Fibroblast of skin of left quadriceps (primary cell): ENCODE results near the gene MAML3.

ENCODE experiments used
- DNase-seq, 2 experiments: peaks; one replicate each; pipeline ENCODE4 v3.0.0-alpha.2; 2013; ENCODE audit warnings: low read depth in 2 of 2

Gene MAML3

DNA sequence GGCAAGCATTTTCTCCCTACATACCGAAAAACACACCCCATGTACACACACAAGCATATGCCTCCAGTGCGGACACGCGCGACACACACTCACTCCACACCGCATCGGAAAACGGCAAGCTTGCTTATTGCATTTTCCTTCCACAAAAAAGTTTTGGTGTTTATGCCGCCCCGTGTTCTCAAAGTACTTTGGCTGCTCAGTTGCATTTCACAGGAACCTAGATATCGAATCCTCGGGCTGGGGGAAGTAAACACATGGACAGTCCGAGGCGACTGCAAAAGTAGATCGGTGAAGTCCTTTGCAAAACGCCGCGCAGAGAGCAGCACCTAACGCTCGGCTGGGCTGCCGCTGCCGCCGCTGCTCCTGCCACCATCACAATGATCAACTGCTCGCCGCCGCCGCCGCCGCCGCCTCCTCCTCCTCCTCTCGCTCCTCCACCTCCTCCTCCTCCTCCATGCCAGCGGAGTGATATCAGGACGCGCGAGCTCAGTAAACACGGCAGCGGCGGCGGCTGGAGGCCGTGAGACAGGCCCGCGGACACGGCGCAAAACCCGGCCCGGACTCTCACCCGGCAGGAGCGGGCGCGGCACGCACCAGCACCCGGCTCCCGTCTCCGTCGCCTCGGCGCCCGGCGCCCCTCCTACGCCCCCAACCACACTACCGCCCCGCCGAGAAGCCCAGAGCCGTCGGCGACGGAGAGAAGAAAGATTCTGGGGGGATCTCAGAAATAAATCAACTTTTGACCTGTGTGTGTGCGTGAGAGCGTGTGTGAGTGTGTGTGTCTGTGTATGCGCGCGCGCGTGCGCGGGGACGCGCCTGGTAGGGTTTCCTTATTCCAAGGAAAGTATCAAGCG lies at the start of gene MAML3:
TSS of gene MAML3 (minus strand) at position 467 of the 854 bp plus-strand sequence. CDS start 857 bp downstream, outside the sequence.
- DNase-seq = peak; percentile 95 to 96

DNA sequence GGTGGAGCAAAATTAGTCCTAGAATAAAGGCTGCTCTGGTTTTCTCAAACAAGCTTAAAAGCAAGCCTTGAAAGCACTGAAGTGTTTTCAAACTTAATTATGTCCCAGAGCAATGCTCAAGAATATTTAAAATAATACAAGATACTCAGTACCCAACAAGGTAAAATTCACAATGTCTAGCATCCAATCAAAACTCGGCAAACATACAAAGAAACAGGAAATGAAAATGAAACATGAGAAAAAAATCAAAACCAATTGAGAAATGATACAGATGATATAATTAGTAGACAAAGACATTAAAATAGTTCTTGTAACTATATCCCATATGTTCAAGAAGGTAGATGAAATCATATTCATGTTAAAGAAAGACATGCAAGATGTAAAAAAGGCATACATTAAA lies 45.0 kb upstream of the MAML3 start:
- DNase-seq = no peak

DNA sequence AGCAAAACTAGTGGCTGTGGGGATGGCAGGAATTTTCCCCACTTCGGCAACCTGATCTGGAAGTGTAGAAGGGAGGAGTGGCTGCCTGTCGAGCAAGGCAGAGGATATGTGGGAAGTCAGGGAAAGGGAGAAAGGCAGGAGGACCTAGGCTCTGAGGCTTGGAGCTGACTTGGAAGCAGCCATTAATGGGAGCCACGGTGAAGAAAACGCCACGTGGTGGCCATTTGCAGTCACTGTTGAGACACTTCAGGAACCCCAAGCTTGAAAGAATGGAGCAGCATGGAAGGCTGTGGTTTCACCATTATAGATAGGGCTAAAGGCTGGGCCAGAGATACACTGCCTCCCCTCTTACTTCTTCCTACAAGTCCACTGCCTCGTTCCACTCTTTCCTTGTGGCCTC lies 41.8 kb upstream of the MAML3 start:
- DNase-seq = no peak

GRCh38 chr4:140189805-140190204 lies 35.8 kb upstream of the MAML3 start:
- DNase-seq = no peak

GRCh38 chr4:140188975-140189374 lies 35.0 kb upstream of the MAML3 start:
- peak; percentile 55 to 56 for DNase-seq

DNA sequence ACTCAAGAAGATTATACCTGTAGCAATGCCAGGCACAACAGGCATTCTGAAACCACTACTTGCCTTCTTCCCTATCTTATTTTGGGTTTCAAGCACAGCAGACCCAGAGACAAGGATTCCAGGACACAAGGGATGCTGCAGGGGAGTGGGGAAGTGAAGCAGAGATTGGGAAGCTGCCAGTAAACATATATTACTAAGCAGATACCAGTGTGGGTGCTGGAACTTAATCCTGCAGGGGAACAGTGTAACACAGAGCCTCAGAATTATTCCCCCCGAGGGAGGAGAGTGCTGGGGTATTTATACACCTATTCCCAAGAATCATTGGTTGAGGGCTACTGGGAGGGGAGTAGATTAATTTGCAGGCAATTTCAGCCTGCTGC lies 33.3 kb upstream of the MAML3 start:
- no peak for DNase-seq

GRCh38 chr4:140186651-140187315 lies 32.8 kb upstream of the MAML3 start:
- no peak for DNase-seq

DNA sequence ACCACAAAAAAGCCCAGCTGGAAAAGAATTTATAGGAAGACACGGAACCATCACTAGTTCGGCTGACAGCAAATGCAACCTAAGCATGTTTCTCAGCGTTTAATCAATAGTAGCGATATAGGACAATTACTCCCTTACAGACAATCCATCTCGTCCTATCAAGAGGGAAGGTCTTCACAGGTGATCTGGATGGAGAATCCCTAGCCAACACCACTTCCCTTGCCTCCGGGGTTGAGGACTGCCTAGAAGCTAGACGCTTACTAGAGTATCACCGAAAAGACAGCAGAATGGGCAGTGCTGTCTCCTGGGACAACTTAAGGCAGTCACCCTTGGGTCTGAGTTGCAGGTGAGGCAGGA lies 32.1 kb upstream of the MAML3 start:
- no peak for DNase-seq

- no peak for DNase-seq
These were observed 31.6 kb upstream of the MAML3 start for GRCh38 chr4:140185412-140186081.

GRCh38 chr4:140183270-140183669 lies 29.3 kb upstream of the MAML3 start:
- DNase-seq = no peak

GRCh38 chr4:140180577-140180976 lies 26.6 kb upstream of the MAML3 start:
- DNase-seq = no peak

DNA sequence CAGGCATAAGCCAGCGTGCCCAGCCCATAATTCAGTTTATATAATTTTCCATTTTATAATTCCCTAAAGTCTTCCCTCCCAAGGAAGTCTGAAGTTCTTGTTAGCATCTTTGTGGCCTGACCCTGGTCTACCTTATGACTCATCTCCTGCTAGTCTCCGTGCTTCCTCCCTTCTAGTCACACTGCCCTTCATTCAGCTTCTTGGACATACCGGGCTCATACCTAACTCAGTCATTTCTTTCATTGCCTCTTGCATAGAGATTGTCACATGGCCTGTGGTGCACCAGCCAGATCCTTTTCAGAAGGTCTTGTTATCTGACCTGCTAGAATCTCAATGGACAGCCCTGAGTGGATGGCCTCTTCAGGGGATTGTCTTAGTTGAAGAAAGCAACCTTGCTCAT lies 22.8 kb upstream of the MAML3 start:
- DNase-seq = no peak

- no peak for DNase-seq
These were observed 20.6 kb upstream of the MAML3 start for GRCh38 chr4:140174543-140174942.

DNA sequence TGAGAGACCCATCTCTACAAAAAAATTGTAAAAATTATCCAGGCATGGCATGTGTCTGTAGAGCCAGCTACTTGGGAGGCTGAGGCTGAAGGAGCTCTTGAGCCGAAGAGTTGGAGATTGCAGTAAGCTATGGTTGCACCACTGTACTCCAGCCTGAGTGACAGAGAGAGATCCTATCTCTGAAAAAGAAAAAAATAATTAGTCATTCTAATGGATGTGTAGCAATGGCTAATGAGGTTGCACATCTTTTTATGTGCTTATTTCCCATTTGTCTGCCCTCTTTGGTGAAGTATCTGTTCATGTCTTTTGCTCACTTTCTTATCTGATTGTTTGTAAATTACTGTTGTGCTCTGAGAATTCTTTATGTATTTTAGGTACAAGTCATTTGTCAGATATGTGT lies 19.0 kb upstream of the MAML3 start:
- no peak for DNase-seq

- DNase-seq = no peak
These were observed 16.3 kb upstream of the MAML3 start for GRCh38 chr4:140170299-140170698.

- DNase-seq = no peak
These were observed 15.0 kb upstream of the MAML3 start for GRCh38 chr4:140168936-140169335.

DNA sequence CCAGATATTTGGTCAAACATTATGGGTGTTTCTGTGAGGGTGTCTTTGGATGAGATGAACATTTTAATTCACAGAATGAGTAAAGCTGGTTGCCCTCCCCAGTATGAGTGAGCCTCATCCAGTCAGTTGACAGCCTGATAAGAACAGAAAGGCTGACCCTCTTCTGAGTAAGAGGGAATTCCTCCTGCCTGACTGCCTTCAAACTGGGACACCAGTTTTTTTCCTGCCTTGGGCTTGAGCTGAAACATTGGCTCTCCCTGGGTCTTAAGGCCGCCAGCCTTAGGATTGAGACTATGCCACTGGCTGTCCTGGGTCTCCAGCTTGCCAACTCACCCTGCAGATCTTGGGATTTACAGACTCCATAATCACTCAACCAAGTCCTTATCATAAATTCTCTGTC lies 14.5 kb upstream of the MAML3 start:
- DNase-seq = no peak

GRCh38 chr4:140163029-140163810 lies 9.2 kb upstream of the MAML3 start:
- peak in 1 of 2 experiments; percentile 44 for DNase-seq

GRCh38 chr4:140162596-140162995 lies 8.6 kb upstream of the MAML3 start:
- DNase-seq = no peak

- no peak for DNase-seq
These were observed 4.5 kb upstream of the MAML3 start for GRCh38 chr4:140158365-140159030.

DNA sequence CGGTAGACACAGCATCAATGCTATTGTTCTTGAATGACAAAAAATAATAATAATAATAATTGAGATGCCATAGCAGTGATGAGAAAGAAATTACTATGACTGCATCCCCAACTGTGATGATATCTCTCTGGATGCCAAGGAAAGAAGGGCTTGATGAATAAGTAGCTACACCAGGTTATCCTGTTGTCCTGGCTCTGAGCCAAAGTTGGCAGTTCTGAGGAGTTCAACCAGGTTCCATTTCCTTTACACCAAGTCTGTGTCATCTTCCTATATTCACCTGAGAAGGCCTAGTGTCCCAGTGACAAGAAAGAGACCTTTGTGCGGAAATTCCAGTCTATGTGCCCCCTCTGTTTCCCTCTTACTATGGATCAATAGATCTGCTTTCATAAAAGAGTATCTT lies 3.4 kb upstream of the MAML3 start:
- DNase-seq = no peak
